LHCN-M2 (cell line): ENCODE results near the gene TTLL8. TPM values are rescaled to one million over a fixed set of nuclear protein-coding genes. Genes with fewer than 3 reads are reported as not detected.

Experiments used
- DNase-seq: peaks from one replicate; pipeline ENCODE4 v3.0.0-alpha.2; 2012; ENCODE audit warnings: low read depth
- total RNA-seq: library from RNA; depleted of rRNA; stranded (reverse); fragments of >200 nt; gene quantifications from 2 replicates; pipeline ENCODE4 v1.2.3, GENCODE V29; 2014

Gene TTLL8
- total RNA-seq, 1 experiment from 2014 or later, result not detected

DNA sequence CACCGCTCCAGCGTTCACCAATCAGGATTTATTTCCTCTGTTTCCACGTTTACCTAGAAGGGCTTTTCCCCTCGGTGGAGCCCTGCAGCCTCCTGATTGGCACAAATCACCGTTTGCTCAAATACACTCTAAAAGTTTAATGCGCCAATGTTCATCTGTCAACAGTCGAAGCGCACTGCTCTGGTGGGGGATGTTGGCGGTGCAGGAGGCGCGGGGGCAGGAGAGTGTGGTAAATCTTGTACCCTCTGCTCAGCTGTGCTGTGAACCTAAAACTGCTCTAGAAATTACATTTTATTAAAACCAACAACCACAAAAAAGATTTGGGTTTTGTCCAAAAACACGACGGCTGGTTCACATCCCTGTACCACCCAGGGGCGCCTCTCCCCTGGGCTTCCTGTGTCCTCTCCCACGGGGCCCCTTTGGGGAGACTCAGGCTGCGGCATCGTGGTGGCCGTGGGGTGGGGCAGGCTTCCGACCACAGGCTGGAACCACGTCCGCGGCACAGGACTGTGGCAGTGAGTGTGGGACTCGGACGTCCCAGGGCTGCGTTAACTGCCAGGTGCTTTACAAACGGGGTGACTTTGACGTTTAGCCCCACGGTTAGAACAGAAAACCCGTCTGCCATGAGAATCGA lies 13.5 kb downstream of the TTLL8 start:
- no peak for DNase-seq

DNA sequence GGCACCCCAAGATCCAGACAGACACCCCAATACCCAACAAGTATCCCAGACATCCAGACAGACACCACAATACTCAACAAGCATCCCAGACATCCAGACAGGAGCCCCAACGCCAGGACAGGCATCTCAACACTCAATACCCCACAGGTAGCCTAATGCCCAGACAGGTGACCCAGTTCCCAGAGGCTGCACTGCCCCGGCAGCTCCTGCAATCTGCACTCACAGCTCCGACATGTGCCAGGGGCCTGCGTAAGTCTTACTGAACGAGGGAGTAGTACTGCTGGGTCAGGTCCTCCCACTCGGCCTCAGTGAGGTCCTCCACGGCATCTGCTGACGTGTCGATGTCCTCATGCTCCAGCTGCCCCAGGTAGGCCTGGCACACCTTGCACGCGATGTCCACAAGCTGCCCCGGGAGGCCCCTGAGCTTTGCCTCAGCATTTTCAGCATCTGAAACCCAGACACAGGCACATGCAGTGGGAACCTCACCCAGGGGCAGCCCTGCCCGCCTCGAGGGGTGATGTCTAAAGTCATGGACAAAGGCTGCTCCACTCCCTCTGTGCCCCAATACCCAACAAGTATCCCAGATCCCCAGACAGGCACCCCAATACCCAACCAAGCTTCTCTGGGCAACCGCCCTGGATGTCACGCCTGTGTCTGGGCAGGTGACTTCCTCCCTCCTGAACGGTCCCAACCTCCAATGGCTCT lies 16.6 kb downstream of the TTLL8 start:
- DNase-seq, result no peak

DNA sequence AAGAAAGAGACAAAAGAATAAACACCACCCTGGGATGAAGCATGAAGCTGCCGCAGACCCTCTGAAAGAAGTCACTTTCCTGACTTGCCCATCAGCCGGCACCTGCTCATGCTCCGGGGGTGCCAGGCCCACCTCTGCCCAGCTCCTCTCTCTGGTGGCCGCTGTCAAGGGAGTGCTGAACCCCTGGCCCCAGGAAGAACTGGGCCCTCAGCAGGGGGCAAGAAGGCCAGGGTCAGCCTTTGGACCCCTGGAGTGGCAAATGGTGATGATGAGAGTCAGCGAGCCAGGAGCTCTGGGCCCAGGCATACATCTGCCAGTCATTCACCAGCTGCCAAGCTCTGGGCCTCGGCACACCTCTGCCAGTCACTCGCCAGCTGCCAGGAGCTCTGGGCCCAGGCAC lies 17.4 kb downstream of the TTLL8 start:
- no peak for DNase-seq

DNA sequence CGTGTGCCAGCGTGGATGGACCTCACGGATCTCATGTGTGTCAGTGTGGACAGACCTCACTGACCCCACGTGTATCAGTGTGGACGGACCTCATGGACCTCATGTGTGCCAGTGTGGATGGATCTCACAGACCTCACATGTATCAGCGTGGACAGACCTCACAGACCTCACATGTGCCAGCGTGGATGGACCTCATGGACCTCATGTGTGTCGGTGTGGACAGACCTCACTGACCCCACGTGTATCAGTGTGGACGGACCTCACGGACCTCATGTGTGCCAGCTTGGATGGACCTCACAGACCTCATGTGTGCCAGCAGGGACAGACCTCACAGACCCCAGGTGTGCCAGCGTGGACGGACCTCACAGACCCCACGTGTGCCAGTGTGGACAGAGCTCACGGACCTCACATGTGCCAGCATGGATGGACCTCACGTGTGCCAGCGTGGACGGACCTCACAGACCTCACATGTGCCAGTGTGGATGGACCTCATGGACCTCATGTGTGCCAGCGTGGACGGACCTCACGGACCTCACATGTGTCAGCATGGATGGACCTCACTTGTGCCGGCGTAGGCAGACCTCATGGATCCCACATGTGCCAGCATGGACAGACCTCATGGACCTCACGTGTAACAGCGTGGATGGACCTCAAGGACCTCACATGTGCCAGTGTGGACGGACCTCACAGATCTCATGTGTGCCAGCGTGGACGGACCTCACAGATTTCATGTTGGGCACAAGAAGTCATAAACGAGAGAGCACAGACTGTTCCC lies 18.2 kb downstream of the TTLL8 start:
- no peak for DNase-seq

DNA sequence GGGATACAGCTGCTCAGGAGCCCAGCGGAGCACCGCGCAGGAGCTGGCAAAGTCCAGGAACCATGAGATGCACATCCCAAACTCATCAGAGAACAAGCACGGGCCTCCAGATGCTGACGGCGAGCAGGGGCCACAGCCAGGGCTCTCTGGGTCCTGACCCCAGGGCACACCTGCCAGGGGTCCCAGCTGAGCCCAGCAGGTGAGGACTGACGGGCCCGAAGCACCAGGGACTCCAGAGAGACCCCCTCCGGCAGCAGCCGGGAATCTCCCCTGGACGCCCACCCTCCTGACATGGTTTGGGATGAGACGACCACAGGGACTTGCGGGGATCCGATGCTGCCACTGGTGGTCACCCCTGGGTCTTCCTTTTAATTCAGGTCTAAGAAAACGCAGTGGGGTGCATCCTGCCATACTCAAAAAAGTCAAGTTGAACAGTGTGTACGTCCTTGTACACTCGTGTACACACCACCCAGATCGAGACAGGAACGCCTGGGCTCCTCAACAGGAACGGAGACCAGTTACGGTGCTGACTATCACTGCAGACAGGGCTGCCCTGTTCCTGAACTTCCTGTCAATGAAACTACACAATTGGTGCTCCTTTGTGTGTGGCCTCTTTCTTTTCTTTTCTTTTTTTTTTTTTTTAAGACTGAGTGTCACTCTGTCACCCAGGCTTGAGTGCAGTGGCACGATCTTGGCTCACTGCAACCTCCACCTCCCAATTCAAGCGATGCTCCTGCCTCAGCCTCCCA lies 21.9 kb downstream of the TTLL8 start:
- DNase-seq, result no peak

DNA sequence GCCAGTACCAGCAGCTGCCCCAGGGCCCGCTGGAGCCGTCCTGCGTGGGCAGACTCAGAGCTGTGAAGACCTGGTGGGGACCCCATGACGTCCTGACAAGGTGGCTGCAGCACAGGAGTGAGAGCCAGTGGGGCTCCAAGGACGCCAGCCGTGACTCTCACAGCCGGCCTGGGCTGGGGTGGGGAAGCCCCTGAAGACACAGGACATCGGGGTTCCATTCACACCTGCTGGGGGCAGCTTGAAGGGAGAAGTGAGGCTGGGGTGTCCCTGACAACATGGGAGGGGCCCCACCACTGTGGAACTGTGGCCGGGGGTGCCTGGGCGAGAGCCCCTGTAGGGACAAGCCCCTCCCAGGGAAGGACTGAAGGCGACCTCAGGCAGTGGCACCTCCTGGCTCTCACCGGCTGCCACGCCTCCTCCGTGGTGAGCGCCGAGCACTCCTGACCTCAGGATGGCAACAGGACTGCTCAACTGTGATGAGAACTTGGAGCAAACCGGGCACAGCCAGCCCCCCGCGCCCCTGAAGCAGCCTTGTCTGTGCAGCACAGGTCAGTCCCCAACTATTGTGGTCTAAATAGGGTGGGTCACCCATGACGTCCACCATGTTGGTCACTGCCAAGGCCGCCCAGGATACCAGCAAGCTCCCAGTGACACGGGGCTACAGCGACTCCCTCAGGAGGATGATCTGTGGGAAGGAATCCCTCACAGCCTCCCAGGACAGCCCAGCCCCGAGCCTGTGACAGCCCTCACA lies 22.8 kb downstream of the TTLL8 start:
- DNase-seq, result no peak

DNA sequence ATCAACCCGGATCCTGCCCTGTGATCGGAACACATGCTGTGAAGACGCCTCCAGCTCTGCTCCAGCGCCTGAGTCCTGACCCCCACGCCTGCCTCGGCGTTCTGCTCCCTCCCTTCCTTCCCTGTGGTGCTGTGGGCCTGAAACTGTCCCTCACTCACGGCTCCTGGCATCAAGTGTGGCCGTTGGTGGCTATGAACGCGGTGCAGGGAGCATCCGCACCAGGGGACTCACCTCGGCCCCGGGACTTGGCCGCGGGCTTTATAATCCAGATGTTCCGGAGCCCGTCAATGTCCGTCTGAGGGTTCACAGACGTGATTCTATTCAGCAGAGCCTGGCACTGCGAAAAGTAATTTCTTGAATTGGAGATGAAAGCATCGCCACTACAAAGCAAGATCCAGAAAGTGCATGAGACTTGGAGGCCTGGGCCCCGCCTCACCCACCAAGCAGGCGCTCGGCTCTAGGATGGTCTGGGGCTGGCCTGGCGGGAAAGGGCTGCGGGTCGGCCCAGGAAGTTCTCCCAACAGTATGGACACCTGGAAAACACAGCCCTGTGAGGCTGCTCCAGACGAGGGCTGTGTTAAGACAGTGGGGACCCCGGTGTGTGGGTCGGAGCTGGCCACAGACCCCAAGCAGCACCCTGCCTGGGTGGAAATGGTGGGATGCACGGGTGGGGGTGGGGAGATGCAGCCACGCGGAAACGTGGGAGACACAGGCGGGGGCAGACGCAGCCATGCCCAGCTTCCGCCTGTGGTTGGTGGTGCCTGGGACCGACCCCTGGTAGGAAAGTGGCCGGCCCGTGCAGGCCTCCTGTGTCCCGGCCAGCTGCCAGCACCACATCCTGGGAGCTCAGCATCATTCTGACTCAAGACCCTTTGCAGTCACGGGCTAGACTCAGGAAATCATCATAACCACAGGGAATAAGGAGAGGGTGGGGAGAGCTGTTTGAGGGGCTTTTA lies 23.7 kb downstream of the TTLL8 start:
- no peak for DNase-seq

DNA sequence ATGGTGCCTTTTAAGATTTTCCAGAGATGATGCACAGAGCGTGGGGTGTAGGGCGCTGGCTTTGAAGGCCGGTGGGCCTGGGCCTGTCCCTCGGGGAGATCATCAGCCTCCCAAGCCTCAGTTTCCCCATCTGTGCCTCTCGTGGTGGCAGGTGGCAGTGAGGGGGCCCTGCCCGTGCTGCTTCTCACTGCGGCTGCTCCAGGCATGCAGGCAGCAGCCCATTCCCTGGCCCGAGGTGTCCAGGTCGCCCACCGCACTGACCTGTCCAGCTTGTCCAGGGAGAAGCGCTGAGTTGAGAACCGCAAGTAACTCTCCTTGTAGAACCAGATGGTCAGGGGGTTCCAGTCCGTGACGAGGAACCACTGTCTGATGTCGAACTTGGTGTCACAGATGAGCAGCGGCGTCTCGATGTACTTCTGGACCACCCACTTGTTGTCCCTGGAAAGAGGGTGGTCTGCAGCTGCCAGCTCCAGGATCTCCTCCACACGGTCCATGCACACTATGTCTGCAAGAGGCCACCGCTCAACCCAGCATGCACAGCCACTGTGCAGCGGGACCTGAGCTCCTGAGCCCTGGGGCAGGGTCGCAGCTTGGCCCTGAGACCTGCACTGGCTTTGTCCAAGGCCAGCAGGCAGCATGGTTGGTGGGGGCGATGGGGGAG lies 25.0 kb downstream of the TTLL8 start:
- no peak for DNase-seq

DNA sequence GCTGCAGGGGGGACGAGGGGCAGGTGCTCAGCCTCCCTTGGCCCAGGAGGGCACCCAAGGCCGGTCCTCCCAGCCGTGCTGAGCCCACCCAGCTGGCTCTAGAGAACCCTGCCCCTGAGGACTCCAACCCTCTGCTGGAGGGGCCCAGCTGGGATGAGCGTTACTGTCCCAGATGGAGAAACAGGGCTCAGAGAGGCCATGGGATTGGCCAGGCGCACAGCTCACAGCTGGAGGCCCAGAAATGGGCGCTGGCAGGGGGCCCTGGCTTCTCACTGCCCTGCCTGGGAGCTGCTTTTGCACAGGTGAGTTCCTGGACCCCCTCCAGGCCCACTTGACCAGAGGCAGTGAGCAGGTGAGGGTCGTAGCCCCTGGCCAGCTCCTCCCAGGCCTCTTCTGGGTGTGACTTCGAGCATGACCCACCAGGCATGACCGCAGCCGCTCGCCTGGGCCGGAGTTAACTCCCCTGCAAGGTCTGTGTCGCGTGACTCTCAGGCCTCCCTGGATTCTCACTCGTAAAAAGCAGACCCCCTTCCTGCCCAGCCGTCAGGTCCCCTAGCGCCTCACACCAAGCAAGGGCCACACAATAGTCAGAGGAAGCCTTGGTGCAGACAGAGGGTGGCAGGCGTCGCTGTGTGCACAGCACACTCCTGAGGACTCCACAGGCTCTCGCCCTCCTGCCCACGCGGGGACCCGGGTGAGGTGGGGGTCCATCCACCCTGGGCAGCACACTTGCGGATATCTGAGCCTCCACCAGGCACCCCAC lies 25.8 kb downstream of the TTLL8 start:
- DNase-seq, result no peak

DNA sequence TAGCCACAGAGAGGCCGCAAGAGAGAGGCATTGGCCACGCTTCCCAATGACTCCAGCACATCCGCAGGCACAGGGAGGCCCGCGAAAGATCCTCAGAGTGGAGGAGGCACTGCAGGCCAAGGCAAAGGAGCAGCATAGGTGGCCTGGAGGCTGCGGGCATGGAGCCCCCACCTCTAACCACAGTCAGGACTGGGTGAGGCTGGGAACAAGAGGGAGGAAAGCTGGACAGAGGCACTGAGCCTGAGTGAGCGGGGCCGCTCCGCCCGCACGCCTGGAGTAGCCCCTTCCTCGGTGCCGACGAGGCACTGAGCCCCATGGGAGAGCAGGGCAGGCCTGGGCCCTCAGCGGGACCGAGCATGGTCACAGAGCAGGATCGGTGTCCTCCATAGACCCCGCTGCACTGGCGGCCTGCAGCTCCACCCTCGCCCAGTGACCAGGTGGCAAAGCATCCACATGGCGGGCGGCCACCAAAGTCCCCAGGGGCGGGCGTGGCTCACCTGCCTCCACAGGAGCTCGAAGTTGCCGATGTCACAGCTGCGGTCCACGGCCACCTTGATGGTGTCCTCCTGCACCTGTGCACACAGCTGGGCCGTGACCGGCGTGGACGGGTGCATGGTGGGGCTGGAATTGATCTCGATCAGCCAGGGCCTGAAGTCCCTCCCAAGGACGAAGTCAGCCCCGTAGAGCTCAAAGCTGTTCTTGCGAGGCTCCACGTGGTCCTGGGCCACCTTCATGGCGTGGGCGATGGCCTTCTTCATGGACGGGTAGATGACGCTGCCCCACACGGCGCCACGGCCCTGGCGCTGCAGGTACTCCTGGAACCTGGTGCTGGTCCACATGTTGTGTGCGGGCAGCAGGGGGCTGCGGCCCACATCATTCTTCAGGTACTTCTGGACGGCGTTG lies 26.7 kb downstream of the TTLL8 start:
- DNase-seq, result no peak

DNA sequence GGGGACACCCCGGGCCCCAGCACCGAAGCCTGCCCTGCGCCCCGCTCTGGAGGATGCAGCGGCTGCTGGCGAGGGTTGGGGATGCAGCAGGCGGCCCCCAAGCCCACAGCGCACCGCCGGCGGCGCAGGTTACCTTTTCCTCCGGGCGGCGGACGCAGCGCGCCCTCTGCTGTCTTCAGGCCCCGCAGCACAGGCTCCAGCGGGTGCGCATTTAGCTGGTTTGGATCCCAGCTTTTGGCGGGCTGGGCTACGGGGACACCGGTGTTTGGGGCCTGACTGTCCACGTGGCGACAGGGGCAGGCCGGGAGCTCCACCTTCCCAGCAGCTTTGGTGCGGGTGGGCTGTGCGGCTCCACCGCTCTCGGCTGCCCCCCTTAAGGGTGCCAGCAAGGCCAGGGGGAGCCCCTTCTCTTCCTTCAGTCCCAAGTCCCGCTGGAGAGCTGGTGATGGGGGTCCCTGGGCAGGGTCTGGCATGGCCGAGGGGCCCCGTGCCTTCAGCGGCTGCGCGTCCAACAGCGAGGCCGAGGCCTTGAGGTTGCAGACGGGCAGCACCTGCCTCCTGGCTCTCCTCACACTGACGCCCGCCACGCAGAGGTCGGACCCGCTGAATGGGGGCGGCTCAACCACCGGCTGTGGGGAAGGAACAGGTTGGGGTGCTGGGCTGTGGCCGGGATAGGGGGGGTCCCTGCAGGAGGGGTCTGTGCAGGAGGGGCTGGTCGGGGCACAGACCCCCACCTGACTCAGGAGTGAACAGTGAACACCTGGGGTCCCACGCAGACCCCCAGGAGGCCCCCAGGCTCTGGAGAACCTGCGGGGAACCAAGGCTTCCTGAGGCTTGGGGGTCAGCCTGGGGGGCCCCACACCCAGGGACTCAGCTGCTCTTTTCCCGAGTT lies 27.6 kb downstream of the TTLL8 start:
- peak; percentile 33 for DNase-seq

DNA sequence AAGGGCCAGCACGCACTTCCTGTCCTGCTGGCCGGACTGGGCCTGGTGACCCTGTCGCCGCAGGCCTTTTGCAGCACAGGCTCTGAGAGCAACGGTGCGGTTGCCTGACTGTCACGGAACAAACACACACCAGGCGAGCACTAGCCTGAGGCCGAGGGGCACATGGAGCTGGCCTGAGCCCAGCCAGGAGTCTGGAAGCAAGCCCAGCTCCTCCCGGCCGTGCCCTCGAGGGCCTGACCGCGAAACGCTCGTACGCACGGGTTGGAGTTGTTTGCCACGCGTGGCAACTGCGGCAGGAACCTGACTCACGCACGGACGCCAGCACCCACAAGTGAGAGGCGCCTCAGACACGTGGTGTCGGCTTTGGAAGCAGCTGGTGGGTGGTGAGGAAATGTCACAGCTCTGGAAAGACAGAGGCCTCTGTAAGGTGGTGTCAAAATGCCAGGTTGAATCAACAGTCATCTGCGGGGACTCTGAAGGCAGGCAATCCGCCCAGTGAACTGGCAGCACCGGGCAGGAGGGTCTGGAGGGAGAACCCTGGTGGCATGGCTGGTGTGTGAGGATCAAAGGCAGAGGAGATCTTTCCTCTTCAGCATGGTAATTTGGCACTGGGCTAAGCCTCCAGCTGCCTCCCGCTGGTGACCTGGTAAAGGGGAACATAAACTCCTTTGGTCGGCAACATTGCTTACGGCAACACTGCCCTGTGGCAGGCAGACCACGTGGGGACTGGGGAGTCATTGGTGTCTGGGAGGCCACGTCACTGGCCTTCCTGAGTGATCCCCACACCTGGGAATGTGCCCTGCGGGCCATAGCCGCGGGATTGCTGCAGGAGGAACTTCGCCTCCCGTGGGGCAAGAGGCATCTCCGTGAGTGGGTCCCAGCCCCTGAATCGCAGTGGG lies 30.2 kb downstream of the TTLL8 start:
- peak; percentile 48 for DNase-seq

DNA sequence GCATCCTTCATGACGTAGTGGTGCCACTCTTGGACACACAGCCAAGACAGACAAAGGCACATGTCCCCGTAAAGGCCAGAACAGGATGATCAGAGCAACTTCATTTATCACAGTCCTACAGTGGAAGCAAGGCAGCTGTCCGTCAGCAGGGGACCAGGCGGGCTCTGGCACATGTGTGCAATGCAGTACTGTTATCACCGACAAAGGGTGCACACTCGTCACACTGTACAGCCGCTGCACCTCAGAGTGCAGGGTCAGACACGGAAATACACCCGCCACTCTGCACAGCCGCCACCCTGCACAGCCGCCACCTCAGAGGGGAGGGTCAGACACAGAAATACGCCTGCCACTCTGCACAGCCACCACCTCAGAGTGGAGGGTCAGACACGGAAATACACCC lies 32.1 kb downstream of the TTLL8 start:
- no peak for DNase-seq

DNA sequence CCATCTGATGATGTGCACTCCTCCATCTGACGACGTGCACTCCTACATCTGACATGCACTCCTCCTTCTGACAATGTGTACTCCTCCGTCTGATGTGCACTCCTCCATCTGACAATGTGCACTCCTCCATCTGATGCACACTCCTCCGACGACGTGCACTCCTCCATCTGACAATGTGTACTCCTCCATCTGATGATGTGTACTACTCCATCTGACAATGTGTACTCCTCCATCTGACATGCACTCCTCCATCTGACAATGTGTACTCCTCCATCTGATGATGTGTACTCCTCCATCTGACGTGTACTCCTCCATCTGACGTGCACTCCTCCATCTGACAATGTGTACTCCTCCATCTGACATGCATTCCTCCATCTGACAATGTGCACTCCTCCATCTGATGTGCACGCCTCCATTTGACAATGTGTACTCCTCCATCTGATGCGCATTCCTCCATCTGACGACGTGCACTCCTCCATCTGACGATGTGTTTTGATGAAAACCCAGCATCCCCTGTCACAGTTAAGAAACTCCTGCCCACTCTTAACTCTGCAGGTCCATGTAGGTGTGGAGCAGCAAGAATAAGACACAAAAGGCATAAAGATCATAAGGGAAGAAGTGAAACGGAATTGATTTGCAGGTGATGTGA lies 35.8 kb downstream of the TTLL8 start:
- no peak for DNase-seq

DNA sequence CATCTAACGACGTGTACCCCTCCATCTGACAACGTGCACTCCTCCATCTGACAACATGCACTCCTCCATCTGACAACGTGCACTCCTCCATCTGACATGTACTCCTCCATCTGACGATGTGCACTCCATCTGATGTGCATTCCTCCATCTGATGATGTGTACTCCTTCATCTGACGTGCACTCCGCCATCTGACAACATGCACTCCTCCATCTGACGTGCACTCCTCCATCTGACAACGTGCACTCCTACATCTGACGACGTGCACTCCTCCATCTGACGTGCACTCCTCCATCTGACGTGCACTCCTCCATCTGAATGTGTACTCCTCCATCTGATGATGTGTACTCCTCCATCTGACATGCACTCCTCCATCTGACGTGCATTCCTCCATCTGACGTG lies 37.5 kb downstream of the TTLL8 start:
- DNase-seq, result no peak
